Caco-2 (cell line): ENCODE data around the gene SLC35F6. TPM values are rescaled to one million over a fixed set of nuclear protein-coding genes. Genes with fewer than 3 reads are reported as not detected.

Source experiments
- BruUV-seq: library from RNA; stranded (reverse); fragments of 400-500 nt; replicated peaks from 2 replicates; lab custom pipeline; 2021; lab: Mats Ljungman, UMichigan
- CTCF ChIA-PET: fragments of 300-600 bp; sonication (Branson Sonifier 250); formaldehyde crosslinking; loops from one replicate; lab custom pipeline; 2022; ENCODE audit warnings: antibody characterized with exemption; lab: Charles Lee
- POLR2A ChIA-PET: fragments of 300-600 bp; sonication (Branson Sonifier 250); formaldehyde crosslinking; loops from one replicate; lab custom pipeline; 2022; ENCODE audit warnings: antibody characterized with exemption; lab: Charles Lee
- DNase-seq, 2 experiments: peaks; one replicate each; pipeline versions ENCODE4 v3.0.0 to v3.0.0-alpha.2; 2020 to 2022
- H3K27me3 ChIP-seq: replicated peaks from 2 replicates; pipeline ENCODE4 v1.6.0; 2011; ENCODE audit warnings: low read length; ENCODE audit not compliant: control insufficient read depth, insufficient read depth
- H3K36me3 ChIP-seq: 2 replicates; pipeline ENCODE4 v1.5.1; 2011; ENCODE audit warnings: low read length; ENCODE audit not compliant: control insufficient read depth, insufficient read depth
- H3K4me1 ChIP-seq: fragments of 250-450 bp; sonication (Bioruptor Pico); 2 replicates; pipeline ENCODE4 v1.5.1; 2020; ENCODE audit warnings: mild to moderate bottlenecking
- H3K4me3 ChIP-seq: 2 replicates; pipeline ENCODE4 v1.5.1; 2011; ENCODE audit warnings: low read depth, mild to moderate bottlenecking, control low read depth, low read length
- H3K9me3 ChIP-seq: fragments of 250-450 bp; sonication (Bioruptor Pico); 2 replicates; pipeline ENCODE4 v1.5.1; 2020; ENCODE audit warnings: mild to moderate bottlenecking, moderate library complexity
- H3K27ac Mint-ChIP-seq: one replicate; pipeline ENCODE4 v1.8.0; 2022; ENCODE audit warnings: mixed read lengths; ENCODE audit not compliant: unreplicated experiment
- H3K27me3 Mint-ChIP-seq: one replicate; pipeline ENCODE4 v1.8.0; 2022; ENCODE audit warnings: mixed read lengths; ENCODE audit not compliant: insufficient read depth, unreplicated experiment
- H3K36me3 Mint-ChIP-seq: one replicate; pipeline ENCODE4 v1.8.0; 2022; ENCODE audit warnings: mild to moderate bottlenecking, mixed read lengths; ENCODE audit not compliant: insufficient read depth, unreplicated experiment
- H3K4me1 Mint-ChIP-seq: one replicate; pipeline ENCODE4 v1.8.0; 2022; ENCODE audit warnings: low read depth, mixed read lengths; ENCODE audit not compliant: unreplicated experiment
- H3K4me3 Mint-ChIP-seq: one replicate; pipeline ENCODE4 v1.8.0; 2022; ENCODE audit warnings: mild to moderate bottlenecking, moderate library complexity, mixed read lengths; ENCODE audit not compliant: unreplicated experiment
- H3K9me3 Mint-ChIP-seq: one replicate; pipeline ENCODE4 v1.8.0; 2022; ENCODE audit warnings: mixed read lengths; ENCODE audit not compliant: unreplicated experiment
- intact Hi-C: fragments of 100-400 bp; cut with micrococcal nuclease; formaldehyde crosslinking; loops from one replicate; pipeline ENCODE4 v1.10.0; 2022; ENCODE audit not compliant: unreplicated experiment
- total RNA-seq: library from RNA; stranded (reverse); gene quantifications from 2 replicates; pipeline ENCODE4 v1.2.3, GENCODE V29; 2022
- TF ChIP-seq, protein P1 (sequence below), 2 experiments: fragments of 200-600 bp in 1 of 2; IDR thresholded peaks; 1 replicate in 1 of 2; 2 replicates in 1 of 2; pipeline versions ENCODE4 v1.5.1 to v1.8.0; 2011 to 2022; ENCODE audit warnings: antibody characterized with exemption in 1 of 2, control low read depth in 1 of 2, inconsistent platforms in 1 of 2, low read depth in 1 of 2, low read length in 1 of 2, mild to moderate bottlenecking in 1 of 2, moderate library complexity in 1 of 2; ENCODE audit not compliant: insufficient read depth in 1 of 2, severe bottlenecking in 1 of 2, unreplicated experiment in 1 of 2

SLC35F6 gene
- total RNA-seq, 1 experiment from 2014 or later, result 45.7 TPM

DNA sequence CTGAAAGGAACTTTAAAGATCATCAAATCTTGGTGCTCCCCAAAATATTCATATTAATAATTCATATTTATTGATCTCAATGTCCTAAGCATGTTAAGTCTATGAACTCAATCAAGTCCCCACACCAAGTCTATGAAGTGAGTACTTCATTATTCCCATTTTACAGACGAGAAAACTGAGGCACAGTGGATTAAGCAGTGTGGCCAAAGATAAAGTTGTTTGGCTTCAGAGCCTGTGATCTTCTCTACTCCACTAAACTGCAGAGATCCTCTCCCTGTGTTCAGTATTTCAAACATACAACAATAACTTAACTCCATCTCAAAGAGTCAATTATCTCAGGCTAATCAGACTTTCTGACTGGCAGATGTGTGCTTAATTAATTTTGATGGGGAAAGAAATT is 41.8 kb upstream of the SLC35F6 start:
- DNase-seq, result no peak
- no peak overlapping the region for H3K4me3 Mint-ChIP-seq
- H3K9me3 Mint-ChIP-seq, result no peaks in the 10 kb centered on the region
- ChIA-PET CTCF (no interaction called here), POLR2A (no interaction called here)
- no peak overlapping the region for H3K4me3 ChIP-seq
- H3K36me3 ChIP-seq, result no peaks in the 10 kb centered on the region
- no peaks in the 10 kb centered on the region for H3K27me3 Mint-ChIP-seq
- no peak overlapping the region for H3K27ac Mint-ChIP-seq
- H3K9me3 ChIP-seq, result no peaks in the 10 kb centered on the region
- TF ChIP-seq, protein P1, sequence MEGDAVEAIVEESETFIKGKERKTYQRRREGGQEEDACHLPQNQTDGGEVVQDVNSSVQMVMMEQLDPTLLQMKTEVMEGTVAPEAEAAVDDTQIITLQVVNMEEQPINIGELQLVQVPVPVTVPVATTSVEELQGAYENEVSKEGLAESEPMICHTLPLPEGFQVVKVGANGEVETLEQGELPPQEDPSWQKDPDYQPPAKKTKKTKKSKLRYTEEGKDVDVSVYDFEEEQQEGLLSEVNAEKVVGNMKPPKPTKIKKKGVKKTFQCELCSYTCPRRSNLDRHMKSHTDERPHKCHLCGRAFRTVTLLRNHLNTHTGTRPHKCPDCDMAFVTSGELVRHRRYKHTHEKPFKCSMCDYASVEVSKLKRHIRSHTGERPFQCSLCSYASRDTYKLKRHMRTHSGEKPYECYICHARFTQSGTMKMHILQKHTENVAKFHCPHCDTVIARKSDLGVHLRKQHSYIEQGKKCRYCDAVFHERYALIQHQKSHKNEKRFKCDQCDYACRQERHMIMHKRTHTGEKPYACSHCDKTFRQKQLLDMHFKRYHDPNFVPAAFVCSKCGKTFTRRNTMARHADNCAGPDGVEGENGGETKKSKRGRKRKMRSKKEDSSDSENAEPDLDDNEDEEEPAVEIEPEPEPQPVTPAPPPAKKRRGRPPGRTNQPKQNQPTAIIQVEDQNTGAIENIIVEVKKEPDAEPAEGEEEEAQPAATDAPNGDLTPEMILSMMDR (IDR thresholded peaks at IDR 0.05; ENCODE audit: insufficient read depth in 1 of 2, low read depth in 1 of 2, low read length in 1 of 2, severe bottlenecking in 1 of 2, unreplicated experiment in 1 of 2), result no peak
- H3K36me3 Mint-ChIP-seq, result peaks cover 5% of the 10 kb centered on the region
- peaks cover 22% of the 10 kb centered on the region for H3K4me1 ChIP-seq
- H3K4me1 Mint-ChIP-seq, result no peaks in the 10 kb centered on the region
- intact Hi-C loops, result no loop called here
- H3K27me3 ChIP-seq, result no peaks in the 10 kb centered on the region
- BruUV-seq, result no TSS peak

GRCh38 chr2:26722911-26723310 is 41.2 kb upstream of the SLC35F6 start:
- DNase-seq, result no peak
- Histone ChIP-seq H3K9me3 (no peaks in the 10 kb centered on the region), H3K4me3 (no peak overlapping the region), H3K27me3 (no peaks in the 10 kb centered on the region), H3K36me3 (no peaks in the 10 kb centered on the region), H3K4me1 (peaks cover 22% of the 10 kb centered on the region)
- POLR2A ChIA-PET, result no interaction called here
- no peak overlapping the region for H3K4me3 Mint-ChIP-seq
- H3K36me3 Mint-ChIP-seq, result peaks cover 5% of the 10 kb centered on the region
- no peaks in the 10 kb centered on the region for H3K4me1 Mint-ChIP-seq
- TF ChIP-seq, protein P1 (IDR thresholded peaks at IDR 0.05; ENCODE audit: insufficient read depth in 1 of 2, low read depth in 1 of 2, low read length in 1 of 2, severe bottlenecking in 1 of 2, unreplicated experiment in 1 of 2), result no peak
- CTCF ChIA-PET, result no interaction called here
- no TSS peak for BruUV-seq
- no peaks in the 10 kb centered on the region for H3K9me3 Mint-ChIP-seq
- intact Hi-C loops, result no loop called here
- no peak overlapping the region for H3K27ac Mint-ChIP-seq
- no peaks in the 10 kb centered on the region for H3K27me3 Mint-ChIP-seq

GRCh38 chr2:26723475-26723874 is 40.6 kb upstream of the SLC35F6 start:
- ChIA-PET POLR2A (no interaction called here), CTCF (no interaction called here)
- H3K36me3 Mint-ChIP-seq, result peaks cover 5% of the 10 kb centered on the region
- no peaks in the 10 kb centered on the region for H3K27me3 Mint-ChIP-seq
- no peak overlapping the region for H3K27ac Mint-ChIP-seq
- peaks cover 22% of the 10 kb centered on the region for H3K4me1 ChIP-seq
- TF ChIP-seq, protein P1 (IDR thresholded peaks at IDR 0.05; ENCODE audit: insufficient read depth in 1 of 2, low read depth in 1 of 2, low read length in 1 of 2, severe bottlenecking in 1 of 2, unreplicated experiment in 1 of 2), result no peak
- no peaks in the 10 kb centered on the region for H3K9me3 Mint-ChIP-seq
- H3K4me3 Mint-ChIP-seq, result no peak overlapping the region
- no TSS peak for BruUV-seq
- H3K36me3 ChIP-seq, result no peaks in the 10 kb centered on the region
- no peaks in the 10 kb centered on the region for H3K4me1 Mint-ChIP-seq
- H3K27me3 ChIP-seq, result no peaks in the 10 kb centered on the region
- DNase-seq, result no peak
- no peaks in the 10 kb centered on the region for H3K9me3 ChIP-seq
- H3K4me3 ChIP-seq, result no peak overlapping the region
- intact Hi-C loops, result no loop called here
